Transverse colon (tissue), 4 donors: Measurements from ENCODE around the gene RASL10B. TPM values are rescaled to one million over a fixed set of nuclear protein-coding genes. Genes with fewer than 3 reads are reported as not detected.
"Not testable (repeated sequence)": the region's sequence is repeated elsewhere in the genome, so short reads cannot be mapped to it uniquely, and the experiment has no call there.

Experiments used
- DNase-seq: peaks from one replicate; pipeline ENCODE4 v3.0.0-alpha.2; 2019
- H3K27ac ChIP-seq, 4 donors: fragments of 200-600 bp; sonication (generic); 2 replicates each; pipeline ENCODE4 v1.5.1; 2016 to 2018; ENCODE audit warnings: inconsistent platforms in 4 of 4
- H3K27me3 ChIP-seq: fragments of 200-600 bp; sonication (generic); 2 replicates; pipeline ENCODE4 v1.5.1; 2017; ENCODE audit warnings: inconsistent platforms
- H3K36me3 ChIP-seq, 4 donors: fragments of 200-600 bp; sonication (generic); 2 replicates each; pipeline ENCODE4 v1.5.1; 2017 to 2019; ENCODE audit warnings: inconsistent platforms in 4 of 4
- H3K4me1 ChIP-seq, 4 donors: fragments of 200-600 bp; sonication (generic); 2 replicates each; pipeline ENCODE4 v1.5.1; 2017 to 2020; ENCODE audit warnings: inconsistent platforms in 4 of 4
- H3K4me3 ChIP-seq, 4 donors: fragments of 200-600 bp; sonication (generic); 1 replicate in 1 of 4; 2 replicates in 3 of 4; pipeline versions ENCODE4 v1.5.1 to v1.6.1; 2017 to 2019; ENCODE audit warnings: inconsistent platforms in 4 of 4
- H3K9me3 ChIP-seq, 2 donors: fragments of 200-600 bp; sonication (generic); 2 replicates each; pipeline ENCODE4 v1.5.1; 2017 to 2019; ENCODE audit warnings: inconsistent platforms in 2 of 2
- EP300 ChIP-seq: sonication (generic); formaldehyde crosslinking; IDR thresholded peaks from one replicate; pipeline ENCODE4 v1.6.1; 2017; ENCODE audit warnings: antibody characterized with exemption, low read depth
- POLR2A ChIP-seq: fragments of 450-650 bp; IDR thresholded peaks from one replicate; pipeline ENCODE4 v1.6.1; 2016; ENCODE audit warnings: antibody characterized with exemption, mild to moderate bottlenecking, moderate library complexity
- POLR2AphosphoS5 ChIP-seq, 3 donors: sonication (generic); formaldehyde crosslinking; IDR thresholded peaks; one replicate each; pipeline ENCODE4 v1.6.1; 2016; ENCODE audit warnings: antibody characterized with exemption in 3 of 3
- WGBS, 2 donors: methylation state at CpG; one replicate each; pipeline ENCODE4 v1.1.5; 2018; ENCODE audit warnings: low coverage in 1 of 2; 5-methylcytosine and 5-hydroxymethylcytosine counted together
- in situ Hi-C, 4 donors: fragments of 200-750 bp; cut with MboI; loops; one replicate each; pipeline versions ENCODE4 v1.15.0 to v1.15.1; 2017; ENCODE audit warnings: low sequenced_read_pairs in 3 of 4, low pct_ligation_motif_present in 1 of 4, low pct_unique_long_range_greater_than_20kb in 1 of 4
- intact Hi-C: fragments of 100-400 bp; cut with DNase I; formaldehyde crosslinking; loops from one replicate; pipeline ENCODE4 v1.15.1; 2023; ENCODE audit warnings: low total_unique reads
- total RNA-seq, 4 donors: library from RNA; depleted of rRNA; stranded (reverse); fragments of >200 nt; gene quantifications; one replicate each; pipeline ENCODE4 v1.1.0, GENCODE V29; 2016
- TF ChIP-seq, protein P1 (sequence below), 5 experiments: fragments of 200-600 bp in 3 of 5; fragments of 450-650 bp in 2 of 5; sonication (generic) in 3 of 5; IDR thresholded peaks; 1 replicate in 2 of 5; 2 replicates in 3 of 5; pipeline ENCODE4 v1.5.1; 2016 to 2017; ENCODE audit warnings: antibody characterized with exemption in 5 of 5, inconsistent platforms in 3 of 5, mild to moderate bottlenecking in 2 of 5, moderate library complexity in 1 of 5

The RASL10B gene
- total RNA-seq, 4 donors from 2014 or later = 0.41 to 1.6 (median 1.1) TPM

DNA sequence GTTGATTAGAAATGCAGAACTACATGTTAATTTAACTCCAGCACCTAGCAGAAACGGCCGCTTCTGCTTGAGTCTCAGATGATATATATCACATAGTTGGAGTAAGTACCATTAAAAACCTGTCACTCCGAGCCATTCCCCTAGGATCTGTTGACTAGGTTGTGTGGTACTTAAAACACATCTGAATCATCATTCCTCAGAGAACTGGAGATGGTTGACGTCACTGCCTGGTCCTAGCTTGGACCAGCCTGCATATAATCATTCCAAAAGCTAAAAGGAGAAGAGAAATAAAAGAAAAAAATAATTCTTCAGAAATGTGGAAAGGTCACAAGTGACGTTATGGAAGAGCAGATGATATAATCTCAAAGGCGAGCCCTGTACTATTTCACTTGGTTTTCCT lies 31.3 kb upstream of the RASL10B start:
- Histone ChIP-seq H3K4me3 (no peak overlapping the region), H3K9me3 (no peaks in the 10 kb centered on the region), H3K27me3 (no peaks in the 10 kb centered on the region), H3K4me1 (no peaks in the 10 kb centered on the region), H3K36me3 (peaks cover 0 to 5% (median under 1%) of the 10 kb centered on the region in 4 donors), H3K27ac (no peak overlapping the region)
- intact Hi-C loops (no loop called here), in situ Hi-C loops (no loop called here)
- WGBS, 2 donors = 88 to 89% methylated on average over 6 of the region's 6 CpGs
- TF ChIP-seq EP300 (no peak), POLR2A (no peak)
- TF ChIP-seq, protein P1, sequence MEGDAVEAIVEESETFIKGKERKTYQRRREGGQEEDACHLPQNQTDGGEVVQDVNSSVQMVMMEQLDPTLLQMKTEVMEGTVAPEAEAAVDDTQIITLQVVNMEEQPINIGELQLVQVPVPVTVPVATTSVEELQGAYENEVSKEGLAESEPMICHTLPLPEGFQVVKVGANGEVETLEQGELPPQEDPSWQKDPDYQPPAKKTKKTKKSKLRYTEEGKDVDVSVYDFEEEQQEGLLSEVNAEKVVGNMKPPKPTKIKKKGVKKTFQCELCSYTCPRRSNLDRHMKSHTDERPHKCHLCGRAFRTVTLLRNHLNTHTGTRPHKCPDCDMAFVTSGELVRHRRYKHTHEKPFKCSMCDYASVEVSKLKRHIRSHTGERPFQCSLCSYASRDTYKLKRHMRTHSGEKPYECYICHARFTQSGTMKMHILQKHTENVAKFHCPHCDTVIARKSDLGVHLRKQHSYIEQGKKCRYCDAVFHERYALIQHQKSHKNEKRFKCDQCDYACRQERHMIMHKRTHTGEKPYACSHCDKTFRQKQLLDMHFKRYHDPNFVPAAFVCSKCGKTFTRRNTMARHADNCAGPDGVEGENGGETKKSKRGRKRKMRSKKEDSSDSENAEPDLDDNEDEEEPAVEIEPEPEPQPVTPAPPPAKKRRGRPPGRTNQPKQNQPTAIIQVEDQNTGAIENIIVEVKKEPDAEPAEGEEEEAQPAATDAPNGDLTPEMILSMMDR (IDR thresholded peaks at IDR 0.05) = no peak
- DNase-seq = no peak

DNA sequence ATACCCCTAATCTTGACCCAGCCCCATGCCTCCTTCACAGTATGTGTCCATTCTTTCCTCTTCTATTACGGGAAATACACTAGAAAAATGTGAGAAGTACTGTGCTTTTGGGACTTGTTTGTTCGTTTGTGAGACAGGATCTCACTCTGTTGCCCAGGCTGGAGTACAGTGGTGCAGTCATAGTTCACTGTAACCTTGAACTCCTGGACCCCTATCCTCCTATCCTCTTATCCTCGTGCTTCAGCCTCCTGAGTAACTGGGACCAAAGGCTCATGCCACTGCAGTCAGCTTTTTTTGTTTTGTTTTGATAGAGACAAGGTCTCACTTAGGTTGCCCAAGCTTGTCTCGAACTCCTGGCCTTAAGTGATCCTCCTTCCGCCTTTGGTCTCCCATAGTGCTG lies 29.9 kb upstream of the RASL10B start:
- TF ChIP-seq, protein P1 (IDR thresholded peaks at IDR 0.05) = no peak
- TF ChIP-seq POLR2A = no peak
- TF ChIP-seq POLR2AphosphoS5 (IDR thresholded peaks at IDR 0.05) = no peak
- TF ChIP-seq EP300 = no peak
- DNase-seq = no peak
- no peaks in the 10 kb centered on the region for H3K27me3 ChIP-seq

DNA sequence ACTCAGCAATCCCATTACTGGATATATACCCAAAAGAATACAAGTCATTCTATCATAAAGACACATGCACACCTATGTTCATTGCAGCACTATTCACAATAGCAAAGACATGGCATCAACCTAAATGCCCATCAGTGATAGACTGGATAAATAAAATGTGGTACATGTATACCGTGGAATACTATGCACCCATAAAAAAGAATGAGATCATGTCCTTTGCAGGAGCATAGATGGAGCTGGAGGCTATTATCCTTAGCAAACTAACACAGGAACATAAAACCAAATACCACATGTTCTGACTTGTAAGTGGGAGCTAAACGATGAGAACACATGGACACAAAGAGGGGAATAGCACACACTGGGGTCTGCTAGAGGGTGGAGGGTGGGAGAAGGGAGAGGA lies 28.1 kb upstream of the RASL10B start:
- WGBS, 2 donors = 94 to 97% methylated on average over 2 of the region's 2 CpGs
- H3K27me3 ChIP-seq, H3K36me3 ChIP-seq, intact Hi-C loops, H3K4me1 ChIP-seq, in situ Hi-C loops, H3K4me3 ChIP-seq, H3K9me3 ChIP-seq, H3K27ac ChIP-seq, DNase-seq: not testable (repeated sequence)

More for the DNA sequence above, 29.9 kb upstream of the RASL10B start:
- in situ Hi-C loops = no loop called here
- intact Hi-C loops = no loop called here
- Histone ChIP-seq H3K36me3 (peaks cover 0 to 3% (median 0%) of the 10 kb centered on the region in 4 donors), H3K9me3 (no peaks in the 10 kb centered on the region), H3K27ac (no peak overlapping the region), H3K4me3 (no peak overlapping the region), H3K4me1 (no peaks in the 10 kb centered on the region)
- WGBS, 2 donors = 92 to 93% methylated on average over 5 of the region's 5 CpGs

DNA sequence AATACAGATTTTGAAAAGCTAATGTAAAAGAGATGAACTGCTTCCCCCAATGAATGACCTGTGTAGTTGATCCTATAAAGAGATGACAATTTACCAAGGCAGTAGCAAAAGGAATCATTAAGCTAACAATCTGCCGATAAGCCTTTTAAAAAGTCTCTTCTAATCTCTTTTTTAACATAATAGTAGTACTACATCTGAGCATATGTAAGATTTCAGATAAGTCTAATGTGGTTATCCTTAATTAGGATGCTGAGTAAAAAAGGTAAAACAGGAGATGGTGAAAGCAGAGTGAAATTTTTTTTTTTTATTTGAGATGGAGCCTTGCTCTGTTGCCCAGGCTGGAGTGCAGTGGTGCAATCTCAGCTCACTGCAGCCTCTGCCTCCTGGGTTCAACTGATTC lies 26.2 kb upstream of the RASL10B start:
- no peak for TF ChIP-seq POLR2A
- TF ChIP-seq POLR2AphosphoS5 (IDR thresholded peaks at IDR 0.05) = no peak
- TF ChIP-seq EP300 = no peak
- TF ChIP-seq, protein P1 (IDR thresholded peaks at IDR 0.05) = no peak
- intact Hi-C loops = no loop called here
- H3K27ac ChIP-seq = no peak overlapping the region
- in situ Hi-C loops = no loop called here
- H3K4me3 ChIP-seq = no peak overlapping the region
- no peaks in the 10 kb centered on the region for H3K4me1 ChIP-seq
- H3K36me3 ChIP-seq = peaks cover 0 to 9% (median 2%) of the 10 kb centered on the region in 4 donors
- no peaks in the 10 kb centered on the region for H3K27me3 ChIP-seq
- WGBS, 2 donors = 91 to 100% methylated on average over 1 of the region's 1 CpG
- no peak for DNase-seq
- no peaks in the 10 kb centered on the region for H3K9me3 ChIP-seq

DNA sequence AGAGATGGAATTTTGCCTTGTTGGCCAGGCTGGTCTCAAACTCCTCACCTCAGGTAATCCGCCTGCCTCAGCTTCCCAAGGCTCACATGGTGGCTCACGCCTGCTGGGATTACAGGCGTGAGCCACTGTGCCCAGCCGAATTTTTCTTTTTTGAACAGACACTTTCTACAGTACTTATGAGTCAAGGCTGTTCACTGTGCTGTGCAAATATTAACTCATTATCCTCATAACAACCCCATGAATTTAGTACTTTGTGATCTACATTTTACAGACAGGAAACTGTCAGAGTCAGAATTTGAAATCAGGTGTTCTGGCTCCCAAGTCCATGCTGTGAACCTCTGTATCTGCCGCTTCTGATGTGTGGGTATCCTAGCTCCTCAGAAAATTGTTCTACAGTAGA lies 25.7 kb upstream of the RASL10B start:
- DNase-seq = no peak
- in situ Hi-C loops = no loop called here
- no peak overlapping the region for H3K27ac ChIP-seq

More for the DNA sequence above, 25.7 kb upstream of the RASL10B start:
- TF ChIP-seq, protein P1 (IDR thresholded peaks at IDR 0.05) = no peak
- no peak for TF ChIP-seq EP300
- TF ChIP-seq POLR2AphosphoS5 (IDR thresholded peaks at IDR 0.05) = no peak
- TF ChIP-seq POLR2A = no peak
- H3K36me3 ChIP-seq = peaks cover 0 to 13% (median 4%) of the 10 kb centered on the region in 4 donors
- H3K9me3 ChIP-seq = no peaks in the 10 kb centered on the region
- H3K27me3 ChIP-seq = no peaks in the 10 kb centered on the region
- no peaks in the 10 kb centered on the region for H3K4me1 ChIP-seq
- 70% methylated on average over 5 of the region's 5 CpGs; no CpG with 5 or more reads in 1 of the 2 donors for WGBS, 2 donors
- no peak overlapping the region for H3K4me3 ChIP-seq
- intact Hi-C loops = no loop called here
